ENCODE results near the gene CDH12.

CDH12 gene

DNA sequence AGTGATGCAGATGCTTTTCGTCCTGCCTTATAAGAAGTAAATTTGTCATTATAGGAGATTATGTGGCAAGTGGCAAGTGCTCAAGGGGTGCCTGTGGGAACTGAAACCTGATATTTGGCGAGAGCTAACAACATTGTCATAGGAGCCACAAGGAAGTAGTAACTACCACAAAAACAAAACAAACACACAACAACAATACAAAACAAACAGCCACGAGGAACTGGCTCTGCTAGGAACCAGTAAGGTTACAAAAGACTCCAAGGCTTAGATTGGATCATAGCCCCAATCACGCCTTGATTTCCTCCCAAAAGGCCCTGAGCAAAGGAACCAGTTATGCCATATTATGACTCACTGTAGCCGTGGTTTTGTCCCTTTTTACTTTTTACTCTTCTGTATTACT lies 1045.2 kb downstream of the CDH12 start:
- DNase-seq, result no peak

DNA sequence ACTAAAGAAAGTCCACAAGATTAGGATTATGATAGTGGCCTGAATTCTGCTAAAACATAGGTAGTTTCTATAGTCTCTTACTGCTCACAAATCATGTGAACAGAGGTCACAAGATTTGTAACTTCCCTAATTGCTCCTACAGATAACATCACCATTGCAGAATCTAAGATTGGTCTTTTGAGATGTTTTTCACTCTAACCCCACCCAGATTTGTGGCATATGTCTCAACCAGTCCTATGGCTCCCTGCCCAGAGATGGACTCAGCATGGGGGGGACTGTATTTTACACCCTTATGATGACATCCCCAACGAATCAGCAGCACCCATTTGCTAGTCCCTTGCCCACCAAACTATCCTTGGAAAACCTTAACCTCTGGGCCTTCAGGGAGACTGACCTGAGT lies 1046.2 kb downstream of the CDH12 start:
- peak; percentile 39 for DNase-seq

DNA sequence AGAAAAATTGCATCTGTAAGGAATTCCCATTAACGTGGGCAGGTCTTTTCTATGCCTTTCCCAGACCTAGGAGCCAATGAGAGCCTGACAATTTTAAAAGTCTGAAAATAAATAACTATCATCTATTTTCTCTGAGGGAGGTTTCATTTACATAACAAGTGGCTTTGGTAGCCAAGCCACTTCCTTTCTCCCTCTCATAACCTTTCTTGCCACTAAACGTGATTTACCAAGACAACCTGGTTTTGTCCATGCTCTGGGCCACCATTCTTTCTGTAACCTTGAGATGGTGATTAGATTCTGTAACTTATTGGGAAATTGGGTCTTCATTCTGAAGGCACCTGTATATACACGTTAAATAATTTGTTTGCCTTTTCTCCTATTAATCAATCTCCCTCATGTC lies 1046.9 kb downstream of the CDH12 start:
- no peak for DNase-seq

DNA sequence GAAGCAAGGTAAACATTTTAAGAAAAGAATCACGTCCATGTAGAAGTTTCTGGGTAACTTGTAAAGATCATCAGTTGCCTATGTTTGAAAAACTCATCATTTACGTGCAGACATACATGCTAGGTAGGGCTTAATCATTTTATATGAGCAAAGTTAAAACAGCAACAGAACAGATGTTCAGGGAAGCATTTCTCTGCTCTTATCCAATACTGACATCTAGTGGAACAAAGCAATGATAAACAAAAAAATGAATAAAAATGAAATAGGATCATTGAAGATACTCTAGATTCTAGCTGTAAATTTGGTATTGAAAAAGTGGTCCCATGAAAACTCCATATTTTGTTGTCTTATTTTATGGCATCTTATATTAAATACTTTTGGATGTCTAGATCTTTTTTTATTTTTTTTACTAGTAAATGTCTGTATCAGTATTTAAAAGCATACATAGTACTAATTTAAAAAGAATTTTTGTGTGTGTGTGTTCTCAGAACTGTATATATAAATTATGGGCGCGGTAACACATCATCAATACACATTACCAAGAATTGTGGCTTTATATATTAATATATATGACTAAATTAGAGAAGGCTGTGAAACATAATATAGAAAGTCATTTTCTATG lies 1050.2 kb downstream of the CDH12 start:
- peak; percentile 58 for DNase-seq

DNA sequence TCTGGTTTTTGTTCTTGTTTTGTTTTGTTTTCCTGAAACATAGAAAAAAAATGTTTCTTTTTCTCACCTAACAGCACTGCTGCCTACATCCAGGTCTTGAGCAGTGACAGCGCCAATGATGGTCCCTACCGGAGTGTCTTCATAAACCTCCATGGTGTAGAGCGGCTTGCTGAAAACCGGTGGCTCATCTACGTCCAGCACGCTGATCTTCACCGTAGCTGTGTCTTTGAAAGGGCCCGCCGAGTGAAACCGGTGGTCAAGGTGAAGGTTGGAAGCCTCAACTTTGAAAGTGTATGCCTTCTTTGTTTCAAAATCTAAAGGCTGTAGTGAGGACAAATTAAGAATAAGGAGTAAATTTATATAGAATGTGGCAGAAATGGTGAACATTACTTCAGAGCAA lies 1051.0 kb downstream of the CDH12 start:
- DNase-seq, result no peak

DNA sequence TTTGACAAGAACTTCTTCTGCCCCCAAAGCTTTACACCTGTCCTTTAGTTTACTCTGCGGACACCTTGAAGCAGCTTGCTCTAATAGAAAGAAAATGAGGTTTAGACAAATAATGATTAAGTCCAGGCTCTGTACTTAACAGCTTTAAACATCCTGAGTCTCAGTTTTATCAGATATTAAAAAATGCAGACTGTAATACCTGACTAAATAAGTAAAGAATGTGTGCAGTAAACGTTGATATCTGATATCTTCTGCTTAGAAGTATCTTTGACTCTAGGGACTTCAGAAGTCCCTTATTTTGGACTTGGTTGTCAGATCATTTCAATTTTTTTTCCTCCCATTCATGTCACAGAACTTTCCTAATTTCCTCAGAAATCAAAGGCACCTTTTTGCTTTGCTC lies 1060.4 kb downstream of the CDH12 start:
- DNase-seq, result no peak

DNA sequence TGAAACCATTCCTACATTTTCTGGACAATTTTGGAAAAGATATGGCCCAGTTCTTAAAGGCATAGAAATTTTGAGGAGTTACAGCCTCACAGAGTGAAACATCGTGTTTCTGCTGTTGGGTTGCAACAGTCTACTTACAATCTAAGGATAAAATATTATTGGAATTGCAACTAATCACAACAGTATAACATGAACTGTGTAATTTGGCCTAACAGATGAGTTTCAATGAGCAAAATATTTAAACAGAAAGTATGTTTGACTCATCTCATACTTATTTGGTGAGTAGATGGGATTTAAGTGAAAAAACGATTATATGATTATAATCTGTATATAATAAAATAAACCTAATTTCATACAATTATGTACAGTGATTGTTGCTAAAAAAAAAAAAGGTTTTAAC lies 1061.8 kb downstream of the CDH12 start:
- no peak for DNase-seq

DNA sequence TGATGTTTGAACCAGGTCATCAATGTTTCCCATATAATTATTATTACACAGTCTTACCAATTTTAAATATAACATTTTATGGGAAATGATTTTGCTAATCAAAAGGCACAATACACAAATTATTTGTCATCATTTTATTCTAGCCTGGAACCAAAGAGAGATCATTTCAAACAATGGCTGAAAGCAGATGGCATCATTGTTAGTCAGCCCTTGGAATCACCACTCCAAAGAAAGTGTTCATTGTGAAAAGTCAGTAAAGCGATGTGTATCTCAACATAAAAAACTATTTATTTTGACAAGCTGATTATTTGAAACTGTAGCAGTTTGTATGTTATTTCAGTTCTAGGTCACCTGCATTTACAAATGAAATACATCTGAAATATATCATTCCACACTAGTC lies 1068.7 kb downstream of the CDH12 start:
- no peak for DNase-seq

DNA sequence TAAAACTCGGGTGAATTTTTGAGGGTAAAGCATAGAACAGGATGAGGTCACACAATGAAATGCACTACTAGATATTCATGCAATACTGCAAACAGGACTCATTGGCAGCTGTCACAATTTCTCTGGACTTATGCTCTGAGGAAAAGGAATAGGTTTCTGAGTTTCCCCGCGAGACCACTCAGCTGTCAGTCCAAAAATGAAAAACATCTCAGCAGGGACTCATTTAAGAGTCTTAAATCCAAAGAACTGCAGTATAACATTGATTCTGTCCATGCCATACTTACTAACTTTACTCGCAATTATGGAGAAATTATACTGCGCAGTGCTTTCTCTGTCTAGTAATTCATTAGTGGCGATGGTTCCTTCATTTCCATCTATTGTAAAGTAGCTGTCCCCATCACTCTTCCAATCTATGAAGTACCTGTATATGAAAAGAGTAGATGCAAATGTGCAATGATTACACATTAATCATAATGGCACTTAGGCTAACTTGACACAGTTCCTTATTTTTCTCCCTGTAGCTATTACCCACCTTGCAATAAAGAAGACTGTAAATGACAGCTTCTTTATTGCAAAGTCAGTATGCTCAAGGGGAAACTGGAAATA lies 1070.0 kb downstream of the CDH12 start:
- no peak for DNase-seq

DNA sequence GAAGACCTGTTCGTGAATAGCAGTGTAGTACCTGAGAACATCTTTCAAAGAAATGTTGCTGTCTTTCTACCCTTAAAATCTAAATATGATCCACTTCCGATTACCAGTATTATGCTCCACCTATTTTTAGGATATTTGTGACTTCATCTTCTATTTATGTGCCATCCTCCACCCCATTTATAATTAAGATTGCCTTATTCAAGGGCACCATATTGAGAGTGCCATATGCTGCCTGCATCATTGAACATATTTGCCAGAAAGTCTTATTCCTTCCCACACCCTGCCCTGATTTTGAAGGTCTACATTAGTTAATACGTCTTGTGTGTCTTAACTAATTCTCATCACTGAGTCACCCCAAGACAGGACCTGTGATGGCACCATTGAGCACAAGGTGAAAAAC lies 1076.7 kb downstream of the CDH12 start:
- DNase-seq, result no peak

DNA sequence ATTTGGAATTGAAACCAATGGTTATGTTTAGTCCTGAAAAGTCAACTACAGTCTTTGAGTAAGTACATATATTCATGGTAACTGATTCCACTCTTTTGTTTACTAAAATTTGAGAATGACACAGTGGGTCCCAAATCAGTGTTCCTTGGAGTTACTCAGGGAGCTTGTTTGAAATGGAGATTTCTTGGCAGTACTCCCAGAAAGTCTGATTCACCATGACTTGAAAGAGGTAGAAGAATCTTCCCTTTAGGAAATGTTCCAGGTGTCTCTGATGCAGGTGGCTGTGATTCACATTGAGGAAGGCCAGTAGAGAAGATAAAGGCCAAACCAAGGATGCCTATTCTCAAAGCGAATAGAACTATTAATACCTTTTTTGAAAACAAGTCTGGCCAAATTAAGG lies 1078.3 kb downstream of the CDH12 start:
- DNase-seq, result peak; percentile 74

DNA sequence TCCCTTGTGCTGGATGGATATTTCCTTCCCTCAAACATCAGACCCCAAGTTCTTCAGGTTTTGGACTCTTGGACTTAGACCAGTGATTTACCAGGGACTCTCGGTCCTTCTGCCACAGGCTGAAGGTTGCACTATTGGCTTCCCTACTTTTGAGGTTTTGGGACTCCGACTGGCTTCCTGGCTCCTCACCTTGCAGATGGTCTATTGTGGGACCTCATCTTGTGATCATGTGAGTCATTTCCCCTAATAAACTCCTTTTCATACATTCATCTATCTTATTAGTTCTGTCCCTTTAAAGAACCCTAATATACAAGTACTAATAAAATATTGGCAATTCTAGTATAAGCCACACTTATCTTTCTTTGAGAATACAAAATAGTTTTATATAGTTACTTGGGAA lies 1078.9 kb downstream of the CDH12 start:
- DNase-seq, result peak; percentile 10

DNA sequence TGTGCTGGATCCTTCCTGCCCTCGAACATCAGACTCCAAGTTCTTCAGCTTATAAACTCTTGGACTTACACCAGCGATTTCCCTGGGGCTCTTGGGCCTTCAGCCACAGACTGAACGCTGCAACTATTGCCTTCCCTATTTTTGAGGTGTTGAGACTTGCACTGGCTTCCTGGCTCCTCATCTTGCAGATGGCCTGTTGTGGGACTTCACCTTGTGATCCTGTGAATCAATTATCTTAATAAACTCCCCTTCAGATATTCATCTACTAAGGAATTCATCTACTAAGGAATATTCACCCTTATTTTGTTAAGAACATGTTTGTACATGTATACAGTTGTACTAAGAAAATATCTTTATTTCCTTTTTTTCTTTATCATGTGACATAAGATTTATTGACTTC lies 1079.7 kb downstream of the CDH12 start:
- DNase-seq, result no peak

DNA sequence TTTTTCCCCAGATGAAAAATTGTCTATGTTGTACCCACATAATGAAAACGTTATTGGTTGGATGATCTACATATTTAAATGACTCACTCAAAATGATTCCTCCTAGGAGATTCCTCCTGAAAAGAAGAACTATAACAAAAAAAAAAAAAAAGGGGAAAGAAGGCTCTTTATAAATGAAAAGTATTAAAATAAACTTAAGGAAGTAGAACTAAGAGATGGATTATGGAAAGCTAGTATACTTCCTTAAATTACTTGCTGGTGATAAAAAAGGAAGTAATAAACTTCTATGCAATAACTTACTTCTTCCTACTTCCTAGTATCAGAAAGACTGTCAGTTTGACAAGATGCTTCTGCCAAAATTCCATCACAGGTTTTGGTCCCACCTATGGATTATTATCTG lies 1087.7 kb downstream of the CDH12 start:
- no peak for DNase-seq

DNA sequence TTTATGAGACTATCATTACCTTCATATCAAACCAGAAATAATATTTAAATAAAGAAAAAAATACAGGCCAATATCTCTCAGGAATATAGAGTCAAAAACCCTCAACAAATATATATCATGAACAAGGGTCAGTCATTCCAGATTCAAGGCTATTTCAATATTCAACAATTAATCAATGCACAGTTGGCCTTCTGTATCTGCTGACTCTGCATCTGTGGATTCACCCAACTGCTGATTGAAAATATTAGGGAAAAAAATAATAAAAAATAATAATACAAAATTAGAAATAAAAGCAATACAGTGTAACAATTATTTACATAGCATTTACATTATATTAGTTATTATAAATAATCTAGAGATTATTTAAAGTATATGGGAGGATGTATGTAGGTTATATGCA lies 1114.0 kb downstream of the CDH12 start:
- no peak for DNase-seq

DNA sequence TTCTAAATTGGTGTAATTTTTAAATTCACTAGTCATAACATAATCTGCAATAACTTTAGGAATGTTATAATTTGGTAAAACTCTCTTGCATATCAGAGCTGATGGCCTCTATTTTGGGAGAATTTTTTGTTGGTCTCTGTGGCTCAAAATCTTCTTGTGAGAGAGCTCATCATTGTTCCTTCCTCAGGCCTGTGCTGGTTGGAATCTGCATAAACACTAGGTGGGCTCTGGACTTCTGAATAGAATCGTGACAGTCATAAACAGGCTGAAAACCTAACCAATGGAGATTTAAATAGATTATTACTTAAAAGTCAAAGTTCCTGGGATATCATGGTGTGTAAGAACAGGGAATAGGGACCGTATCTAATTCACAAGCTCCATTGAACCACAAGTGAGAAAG lies 1129.6 kb downstream of the CDH12 start:
- DNase-seq, result no peak

DNA sequence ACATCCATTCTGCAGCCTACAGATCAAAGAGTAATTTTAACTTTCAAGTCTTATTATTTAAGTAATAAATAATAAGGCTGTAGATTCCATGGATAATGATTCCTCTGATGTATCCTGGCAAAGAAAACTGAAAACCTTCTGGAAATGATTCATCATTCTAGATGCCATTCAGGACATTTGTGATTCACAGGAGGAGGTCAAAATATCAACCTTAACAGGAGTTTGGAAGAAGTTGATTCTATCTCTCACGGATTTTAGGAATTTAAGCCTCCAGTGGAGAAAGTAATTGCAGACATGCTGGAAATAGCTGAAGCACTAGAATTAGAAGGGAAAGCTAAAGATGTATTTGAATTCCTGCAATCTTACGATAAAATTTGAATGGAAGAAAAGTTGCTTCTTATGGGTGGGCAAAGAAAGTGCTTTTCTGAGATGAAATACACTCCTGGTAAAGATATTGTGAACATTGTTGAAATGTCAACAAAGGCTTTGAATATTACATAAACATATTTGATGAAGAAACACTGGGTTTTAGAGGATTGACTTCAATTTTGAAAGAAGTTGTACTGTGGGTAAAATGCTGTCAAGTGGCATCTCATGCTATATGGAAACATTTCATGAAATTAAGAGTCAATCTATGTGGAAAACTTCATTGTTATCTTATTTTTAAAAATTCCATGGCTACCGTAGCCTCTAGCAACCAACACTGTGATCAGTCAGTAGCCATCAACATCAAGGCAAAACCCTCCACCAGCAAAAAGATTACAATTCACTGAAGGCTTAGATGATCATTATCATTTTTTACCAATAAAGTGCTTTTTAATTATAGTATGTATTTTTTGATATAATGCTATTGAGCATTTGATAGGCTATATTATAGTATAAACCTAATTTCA lies 1141.0 kb downstream of the CDH12 start:
- DNase-seq, result peak; percentile 29

DNA sequence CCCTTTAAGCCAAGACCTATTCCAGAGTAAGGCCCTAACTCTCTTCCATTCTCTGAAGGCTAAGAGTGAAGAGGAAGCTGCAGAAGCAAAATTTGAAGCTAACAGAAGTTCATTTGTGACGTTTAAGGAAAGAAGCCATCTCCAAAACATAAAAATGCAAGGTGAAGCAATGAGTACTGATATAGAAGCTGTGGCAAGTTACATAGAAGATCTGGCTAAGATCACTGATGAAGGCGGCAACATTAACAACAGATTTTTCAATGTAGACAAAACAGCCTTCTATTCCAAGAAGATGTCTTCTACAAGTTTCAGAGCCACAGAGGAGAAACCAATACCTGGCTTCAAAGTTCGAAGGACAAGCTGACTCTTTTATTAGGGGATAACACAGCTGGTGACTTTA lies 1143.4 kb downstream of the CDH12 start:
- DNase-seq, result peak; percentile 14

DNA sequence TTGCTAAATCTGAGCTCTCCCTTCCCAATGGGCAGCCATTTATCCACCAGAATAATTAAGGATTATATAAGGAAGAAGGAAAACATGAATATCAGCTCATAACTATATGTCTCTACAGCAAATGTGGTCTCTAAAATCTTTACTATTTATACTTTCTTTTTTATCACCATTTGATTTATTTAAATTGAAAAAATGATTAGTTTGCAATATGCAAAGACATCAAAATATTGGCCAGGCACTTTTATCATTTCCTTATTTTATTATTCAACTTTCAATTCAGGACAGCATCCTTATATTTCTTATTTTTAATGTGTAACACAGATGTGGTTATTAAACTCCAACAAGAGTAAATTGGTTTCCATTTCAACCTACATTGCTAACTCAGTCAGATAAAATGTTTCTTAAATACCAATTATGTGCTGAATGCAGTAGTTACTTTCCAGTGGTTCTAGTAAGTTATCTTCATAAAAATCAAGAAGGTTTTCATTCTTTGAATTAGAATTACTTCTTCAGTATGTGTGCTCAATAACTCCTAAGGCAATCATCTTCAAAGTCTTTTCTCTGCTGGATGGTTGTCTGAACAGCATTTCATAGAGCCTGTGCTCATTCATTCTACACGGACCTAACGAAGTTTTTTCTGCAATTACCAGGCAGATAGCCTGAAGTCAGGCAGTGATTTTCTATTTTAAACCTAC lies 1148.0 kb downstream of the CDH12 start:
- DNase-seq, result no peak

DNA sequence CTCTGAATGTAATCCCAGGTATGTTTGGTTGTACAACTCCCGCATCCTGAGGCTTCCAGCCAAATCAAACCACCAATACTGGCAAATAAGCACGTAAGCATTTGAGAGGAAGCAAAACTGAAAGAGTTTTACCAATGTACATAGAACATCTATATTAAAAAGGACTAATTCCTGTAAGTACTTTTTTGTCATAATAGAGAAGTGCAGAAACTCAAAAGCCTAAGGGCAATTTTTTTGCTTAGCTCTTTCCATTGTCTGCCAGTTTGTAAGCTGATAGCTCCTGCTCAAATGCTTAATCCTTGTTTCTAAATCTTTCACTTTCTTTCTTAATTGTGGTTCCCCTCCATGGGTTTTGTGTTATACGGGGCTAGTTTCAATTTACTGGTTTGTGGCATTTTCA lies 1151.8 kb downstream of the CDH12 start:
- no peak for DNase-seq
